HepG2 (cell line): ENCODE measurements around the gene SLC66A3. TPM values are rescaled to one million over a fixed set of nuclear protein-coding genes. Genes with fewer than 3 reads are reported as not detected.
A peak's percentile ranks its signal among the peaks of the same experiment; 100 is the strongest.

Experiments used
- ATAC-seq: fragments of 200-7000 bp; cut with Tn5 transposase; 3 replicates; pipeline ENCODE4 v1.9.1; 2020; ENCODE audit warnings: mild to moderate bottlenecking, moderate library complexity
- BruUV-seq: library from RNA; stranded (reverse); fragments of 400-500 nt; replicated peaks from 2 replicates; lab custom pipeline; 2021; lab: Mats Ljungman, UMichigan
- CTCF ChIA-PET: fragments of 300-600 bp; formaldehyde crosslinking; extraction: SDS; loops from one replicate; lab custom pipeline; 2021; ENCODE audit warnings: low total read pairs, inconsistent platforms, low intra/inter-chr PET ratio; lab: Yijun Ruan, JAX
- POLR2A ChIA-PET: fragments of 350-600 bp; sonication (Branson Sonifier 250); formaldehyde crosslinking; loops from one replicate; lab custom pipeline; 2020; ENCODE audit warnings: antibody characterized with exemption, inconsistent platforms; lab: Yijun Ruan, JAX
- DNase-seq: peaks from one replicate; pipeline ENCODE4 v3.0.0-alpha.2; 2015; ENCODE audit warnings: low spot score
- FAIRE-seq: peaks from 3 replicates; lab custom pipeline; 2011; peaks lifted over from hg19 to GRCh38; lab: Jason Lieb, UNC
- H2AFZ ChIP-seq: one replicate; pipeline ENCODE4 v1.6.1; 2011; ENCODE audit warnings: low read length, inconsistent platforms
- H3K27ac ChIP-seq: fragments of 300-600 bp; 3 replicates; pipeline ENCODE4 v1.8.0; 2011; ENCODE audit warnings: mixed run types, mild to moderate bottlenecking, mixed read lengths, low read length, inconsistent platforms; ENCODE audit not compliant: insufficient read depth; ENCODE audit errors: extremely low read length
- H3K27me3 ChIP-seq, 2 experiments: fragments of 200-600 bp in 1 of 2; 2 replicates in 1 of 2; 3 replicates in 1 of 2; pipeline versions ENCODE4 v1.6.0 to v1.8.0; 2011; ENCODE audit warnings: low read length in 2 of 2, mild to moderate bottlenecking in 2 of 2, moderate library complexity in 2 of 2, inconsistent platforms in 1 of 2; ENCODE audit not compliant: insufficient read depth in 2 of 2, control insufficient read depth in 1 of 2
- H3K36me3 ChIP-seq, 2 experiments: fragments of 200-600 bp in 1 of 2; replicated peaks in 1 of 2; 2 replicates in 1 of 2; 3 replicates in 1 of 2; pipeline versions ENCODE4 v1.5.1 to v1.8.0; 2011; ENCODE audit warnings: low read length in 2 of 2, inconsistent platforms in 1 of 2; ENCODE audit not compliant: insufficient read depth in 2 of 2, control insufficient read depth in 1 of 2
- H3K4me1 ChIP-seq: 2 replicates; pipeline ENCODE4 v1.5.1; 2012; ENCODE audit warnings: low read length, inconsistent platforms; ENCODE audit not compliant: insufficient read depth
- H3K4me2 ChIP-seq: 2 replicates; pipeline ENCODE4 v1.6.0; 2011; ENCODE audit warnings: low read depth, low read length, inconsistent platforms
- H3K4me3 ChIP-seq, 3 experiments: fragments of 200-600 bp in 1 of 3; sonication (generic), shearing (Covaris generic) in 1 of 3; replicated peaks in 1 of 3; 2 replicates each; pipeline ENCODE4 v1.5.1; 2011 to 2016; ENCODE audit warnings: low read length in 3 of 3, inconsistent platforms in 2 of 3, low read depth in 2 of 3, mild to moderate bottlenecking in 2 of 3, control low read depth in 1 of 3, mixed read lengths in 1 of 3; ENCODE audit not compliant: insufficient read depth in 1 of 3
- H3K79me2 ChIP-seq: one replicate; pipeline ENCODE4 v1.6.1; 2011; ENCODE audit warnings: low read length, inconsistent platforms; ENCODE audit not compliant: insufficient read depth
- H3K9ac ChIP-seq: 2 replicates; pipeline ENCODE4 v1.6.0; 2011; ENCODE audit warnings: mild to moderate bottlenecking, low read depth, low read length, inconsistent platforms; ENCODE audit not compliant: insufficient read depth
- H3K9me3 ChIP-seq: 2 replicates; pipeline ENCODE4 v1.5.1; 2012; ENCODE audit warnings: mild to moderate bottlenecking, low read length
- H4K20me1 ChIP-seq: 2 replicates; pipeline ENCODE4 v1.6.0; 2011; ENCODE audit warnings: inconsistent platforms, mild to moderate bottlenecking, low read length, moderate library complexity; ENCODE audit not compliant: insufficient read depth
- CAMTA2 ChIP-seq: sonication (generic); formaldehyde crosslinking; IDR thresholded peaks from 2 replicates; pipeline ENCODE4 v1.4.0; 2020; ENCODE audit warnings: mild to moderate bottlenecking, missing genetic modification reagents, borderline replicate concordance
- HCFC1 ChIP-seq: fragments of 150-350 bp; IDR thresholded peaks from 2 replicates; pipeline ENCODE4 v1.6.1; 2014; ENCODE audit warnings: low read depth, low read length
- HOXA9 ChIP-seq: sonication (generic); formaldehyde crosslinking; IDR thresholded peaks from 2 replicates; pipeline ENCODE4 v1.8.1; 2022; ENCODE audit warnings: missing genetic modification reagents, mild to moderate bottlenecking, moderate library complexity, borderline replicate concordance
- NFE2L2 ChIP-seq: fragments of 150-350 bp; IDR thresholded peaks from 2 replicates; pipeline ENCODE4 v1.6.1; 2014; ENCODE audit warnings: low read length
- POLR2G ChIP-seq: fragments of 200-400 bp; formaldehyde crosslinking; IDR thresholded peaks from 2 replicates; pipeline ENCODE4 v1.6.1; 2018; ENCODE audit warnings: mild to moderate bottlenecking, low read depth, low read length, moderate library complexity
- SATB2 ChIP-seq: sonication (generic); formaldehyde crosslinking; IDR thresholded peaks from 2 replicates; pipeline ENCODE4 v1.5.0; 2020; ENCODE audit warnings: missing genetic modification reagents
- YEATS4 ChIP-seq: sonication (generic); formaldehyde crosslinking; IDR thresholded peaks from 2 replicates; pipeline ENCODE4 v1.4.0; 2020; ENCODE audit warnings: missing genetic modification reagents, borderline replicate concordance
- ZNF256 ChIP-seq: sonication (generic); formaldehyde crosslinking; conservative IDR thresholded peaks from 2 replicates; pipeline ENCODE4 v1.4.0; 2020; ENCODE audit warnings: missing genetic modification reagents
- ZNF34 ChIP-seq: sonication (generic); formaldehyde crosslinking; IDR thresholded peaks from 2 replicates; pipeline ENCODE4 v1.4.0; 2020; ENCODE audit warnings: mild to moderate bottlenecking, missing genetic modification reagents, borderline replicate concordance
- ZNF629 ChIP-seq: sonication (generic); formaldehyde crosslinking; conservative IDR thresholded peaks from 2 replicates; pipeline ENCODE4 v1.5.0; 2020; ENCODE audit warnings: missing genetic modification reagents
- ZNF652 ChIP-seq: IDR thresholded peaks from 2 replicates; pipeline ENCODE4 v1.6.1; 2016; ENCODE audit warnings: low read depth, borderline replicate concordance
- ZNF839 ChIP-seq: sonication (generic); formaldehyde crosslinking; IDR thresholded peaks from 2 replicates; pipeline ENCODE4 v1.4.0; 2020; ENCODE audit warnings: missing genetic modification reagents, mild to moderate bottlenecking, borderline replicate concordance
- ZSCAN12 ChIP-seq: sonication (generic); formaldehyde crosslinking; IDR thresholded peaks from 2 replicates; pipeline ENCODE4 v1.9.0; 2021; ENCODE audit warnings: mild to moderate bottlenecking, missing genetic modification reagents
- WGBS: methylation state at CpG from one replicate; pipeline ENCODE4 v1.1.6; 2017; ENCODE audit warnings: low lambda C conversion rate; 5-methylcytosine and 5-hydroxymethylcytosine counted together
- in situ Hi-C: cut with HindIII; loops from 2 replicates; pipeline ENCODE4 v1.10.0; 2017; ENCODE audit warnings: low pct_unique_long_range_greater_than_20kb; ENCODE audit not compliant: extremely low pct_ligation_motif_present
- intact Hi-C: fragments of 100-400 bp; cut with micrococcal nuclease; formaldehyde crosslinking; loops from one replicate; pipeline ENCODE4 v1.10.0; 2022; ENCODE audit not compliant: unreplicated experiment
- polyA plus RNA-seq, 8 experiments: library from polyadenylated mRNA; depleted of rRNA in 3 of 8; stranded (reverse) in 7 of 8; unstranded in 1 of 8; fragments of >200 nt; fragmentation: Illumina TruSeq in 4 of 8; extraction: Trizol in 4 of 8; gene quantifications; 2 replicates each; pipeline versions ENCODE4 v1.2.1 to v1.2.3, GENCODE V29; 2011 to 2016; ENCODE audit warnings: low read depth in 4 of 8, missing spikeins in 1 of 8, mixed read lengths in 1 of 8; ENCODE audit not compliant: insufficient read depth in 1 of 8
- total RNA-seq, 5 experiments: library from RNA; depleted of rRNA; stranded (reverse); fragments of >200 nt; fragmentation: Illumina TruSeq; extraction: Trizol; gene quantifications; 2 replicates each; pipeline ENCODE4 v1.2.3, GENCODE V29; 2016; ENCODE audit warnings: low read depth in 1 of 5
- TF ChIP-seq, protein P1 (sequence below): sonication (generic); formaldehyde crosslinking; IDR thresholded peaks from 2 replicates; pipeline ENCODE4 v1.4.0; 2020; ENCODE audit warnings: missing genetic modification reagents, borderline replicate concordance
- TF ChIP-seq, protein P2 (sequence below): sonication (generic); formaldehyde crosslinking; IDR thresholded peaks from 2 replicates; pipeline ENCODE4 v1.5.0; 2020; ENCODE audit warnings: missing genetic modification reagents
- TF ChIP-seq, protein P3 (sequence below): sonication (generic); formaldehyde crosslinking; conservative IDR thresholded peaks from 2 replicates; pipeline ENCODE4 v1.5.0; 2020; ENCODE audit warnings: missing genetic modification reagents

Gene SLC66A3
- total and polyA plus RNA-seq, 2 of the 13 experiments (the other 11 are each of a cell fraction or from before 2014, with no cell fraction given): 2.2 to 3.7 TPM

DNA sequence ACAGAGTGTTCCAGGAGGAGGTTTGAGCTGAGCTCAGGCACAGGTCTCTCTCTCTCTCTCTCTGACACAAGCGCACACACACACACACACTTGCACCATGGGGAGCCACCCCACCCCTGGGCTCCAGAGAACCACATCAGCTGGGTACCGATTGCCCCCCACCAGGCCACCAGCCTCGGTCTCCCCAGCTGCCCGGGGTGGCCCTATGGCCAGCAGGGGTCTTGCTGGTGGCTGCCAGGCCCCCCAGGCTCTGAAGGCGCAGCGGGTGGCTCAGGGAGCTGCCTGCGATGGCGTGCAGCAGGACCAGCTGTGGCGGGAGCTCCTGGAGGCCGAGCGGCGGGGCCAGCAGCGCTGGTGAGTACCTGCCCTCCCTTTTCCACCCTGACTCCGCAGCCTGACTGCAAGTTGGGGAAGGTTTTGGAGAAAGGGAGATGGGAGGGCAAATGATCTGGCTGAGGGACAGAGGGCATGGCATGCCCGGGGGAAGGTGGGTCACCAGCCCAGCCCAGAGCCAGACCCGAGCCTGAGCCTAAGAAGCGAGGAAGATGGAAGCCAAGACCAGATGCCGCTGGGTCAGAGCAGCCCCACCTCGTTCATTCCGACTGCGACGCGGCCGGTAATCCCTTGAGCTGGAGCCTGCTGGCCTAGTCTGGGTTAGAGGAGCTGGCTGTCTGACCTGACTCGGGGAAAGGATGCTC, 21.9 kb upstream of the SLC66A3 start:
- intact Hi-C loops: loop anchor here (1.0 to 10.0 kb wide), 7 partner anchors 21 to 449 kb away; partner anchors contain the start of genes ROCK2 and SLC66A3
- ChIA-PET POLR2A (interaction anchor here (0.6 to 2.2 kb wide), 11 partner anchors 12 to 1503 kb away, joined by 3 to 19 read pairs (median 6); partner anchors contain the start of genes E2F6, ROCK2, SLC66A3 and YWHAQ), CTCF (interaction anchor here (0.6 to 1.4 kb wide), 7 partner anchors 17 to 549 kb away, joined by 3 to 11 read pairs (median 3); no protein-coding TSS in a partner anchor)
- peak overlapping the region; percentile 60 to 85 (median 64) for H3K4me3 ChIP-seq
- no TSS peak for BruUV-seq
- H3K79me2 ChIP-seq: no peaks in the 10 kb centered on the region
- in situ Hi-C loops: loop anchor here (5.0 to 10.0 kb wide), 2 partner anchors 314 to 451 kb away; no protein-coding TSS in a partner anchor
- 2% methylated on average over 13 of the region's 25 CpGs for WGBS
- no peak for DNase-seq
- no peak for FAIRE-seq
- H3K4me1 ChIP-seq: peaks cover 55% of the 10 kb centered on the region
- H3K27me3 ChIP-seq: peaks cover 2 to 22% of the 10 kb centered on the region in 2 experiments; a peak in 3 of 5 replicates
- ATAC-seq: peak; percentile 67
- no peak overlapping the region for H2AFZ ChIP-seq
- no peak overlapping the region for H3K27ac ChIP-seq
- H3K36me3 ChIP-seq: no peaks in the 10 kb centered on the region
- peak overlapping the region; percentile 99 for H3K4me2 ChIP-seq
- no peaks in the 10 kb centered on the region for H4K20me1 ChIP-seq
- H3K9ac ChIP-seq: peak overlapping the region; percentile 52
- H3K9me3 ChIP-seq: no peaks in the 10 kb centered on the region
- TF ChIP-seq YEATS4 (CRISPR knock-in tag) (no peak), HOXA9 (CRISPR knock-in tag) (no peak), ZNF839 (CRISPR knock-in tag) (0 out of 2 replicates have a peak, but pooled peaks have one; percentile 27), ZNF34 (CRISPR knock-in tag) (0 out of 2 replicates have a peak, but pooled peaks have one; percentile 11), CAMTA2 (CRISPR knock-in tag) (no peak), ZNF629 (CRISPR knock-in tag) (no peak), ZNF256 (CRISPR knock-in tag) (no peak), SATB2 (no peak), HCFC1 (no peak), ZNF652 (CRISPR knock-in tag) (no peak), ZSCAN12 (no peak), POLR2G (no peak), NFE2L2 (no peak)
- TF ChIP-seq, protein P1, sequence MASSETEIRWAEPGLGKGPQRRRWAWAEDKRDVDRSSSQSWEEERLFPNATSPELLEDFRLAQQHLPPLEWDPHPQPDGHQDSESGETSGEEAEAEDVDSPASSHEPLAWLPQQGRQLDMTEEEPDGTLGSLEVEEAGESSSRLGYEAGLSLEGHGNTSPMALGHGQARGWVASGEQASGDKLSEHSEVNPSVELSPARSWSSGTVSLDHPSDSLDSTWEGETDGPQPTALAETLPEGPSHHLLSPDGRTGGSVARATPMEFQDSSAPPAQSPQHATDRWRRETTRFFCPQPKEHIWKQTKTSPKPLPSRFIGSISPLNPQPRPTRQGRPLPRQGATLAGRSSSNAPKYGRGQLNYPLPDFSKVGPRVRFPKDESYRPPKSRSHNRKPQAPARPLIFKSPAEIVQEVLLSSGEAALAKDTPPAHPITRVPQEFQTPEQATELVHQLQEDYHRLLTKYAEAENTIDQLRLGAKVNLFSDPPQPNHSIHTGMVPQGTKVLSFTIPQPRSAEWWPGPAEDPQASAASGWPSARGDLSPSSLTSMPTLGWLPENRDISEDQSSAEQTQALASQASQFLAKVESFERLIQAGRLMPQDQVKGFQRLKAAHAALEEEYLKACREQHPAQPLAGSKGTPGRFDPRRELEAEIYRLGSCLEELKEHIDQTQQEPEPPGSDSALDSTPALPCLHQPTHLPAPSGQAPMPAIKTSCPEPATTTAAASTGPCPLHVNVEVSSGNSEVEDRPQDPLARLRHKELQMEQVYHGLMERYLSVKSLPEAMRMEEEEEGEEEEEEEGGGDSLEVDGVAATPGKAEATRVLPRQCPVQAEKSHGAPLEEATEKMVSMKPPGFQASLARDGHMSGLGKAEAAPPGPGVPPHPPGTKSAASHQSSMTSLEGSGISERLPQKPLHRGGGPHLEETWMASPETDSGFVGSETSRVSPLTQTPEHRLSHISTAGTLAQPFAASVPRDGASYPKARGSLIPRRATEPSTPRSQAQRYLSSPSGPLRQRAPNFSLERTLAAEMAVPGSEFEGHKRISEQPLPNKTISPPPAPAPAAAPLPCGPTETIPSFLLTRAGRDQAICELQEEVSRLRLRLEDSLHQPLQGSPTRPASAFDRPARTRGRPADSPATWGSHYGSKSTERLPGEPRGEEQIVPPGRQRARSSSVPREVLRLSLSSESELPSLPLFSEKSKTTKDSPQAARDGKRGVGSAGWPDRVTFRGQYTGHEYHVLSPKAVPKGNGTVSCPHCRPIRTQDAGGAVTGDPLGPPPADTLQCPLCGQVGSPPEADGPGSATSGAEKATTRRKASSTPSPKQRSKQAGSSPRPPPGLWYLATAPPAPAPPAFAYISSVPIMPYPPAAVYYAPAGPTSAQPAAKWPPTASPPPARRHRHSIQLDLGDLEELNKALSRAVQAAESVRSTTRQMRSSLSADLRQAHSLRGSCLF (CRISPR knock-in tag): no peak
- TF ChIP-seq, protein P2, sequence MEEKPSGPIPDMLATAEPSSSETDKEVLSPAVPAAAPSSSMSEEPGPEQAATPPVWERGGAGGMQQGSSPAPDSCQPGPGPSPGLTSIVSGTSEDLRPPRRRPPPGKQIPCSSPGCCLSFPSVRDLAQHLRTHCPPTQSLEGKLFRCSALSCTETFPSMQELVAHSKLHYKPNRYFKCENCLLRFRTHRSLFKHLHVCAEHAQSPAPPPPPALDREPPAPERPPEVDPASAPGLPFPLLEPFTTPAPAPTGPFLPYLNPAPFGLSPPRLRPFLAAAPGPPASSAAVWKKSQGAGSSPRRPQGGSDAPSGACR: no peak
- TF ChIP-seq, protein P3, sequence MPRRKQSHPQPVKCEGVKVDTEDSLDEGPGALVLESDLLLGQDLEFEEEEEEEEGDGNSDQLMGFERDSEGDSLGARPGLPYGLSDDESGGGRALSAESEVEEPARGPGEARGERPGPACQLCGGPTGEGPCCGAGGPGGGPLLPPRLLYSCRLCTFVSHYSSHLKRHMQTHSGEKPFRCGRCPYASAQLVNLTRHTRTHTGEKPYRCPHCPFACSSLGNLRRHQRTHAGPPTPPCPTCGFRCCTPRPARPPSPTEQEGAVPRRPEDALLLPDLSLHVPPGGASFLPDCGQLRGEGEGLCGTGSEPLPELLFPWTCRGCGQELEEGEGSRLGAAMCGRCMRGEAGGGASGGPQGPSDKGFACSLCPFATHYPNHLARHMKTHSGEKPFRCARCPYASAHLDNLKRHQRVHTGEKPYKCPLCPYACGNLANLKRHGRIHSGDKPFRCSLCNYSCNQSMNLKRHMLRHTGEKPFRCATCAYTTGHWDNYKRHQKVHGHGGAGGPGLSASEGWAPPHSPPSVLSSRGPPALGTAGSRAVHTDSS (CRISPR knock-in tag): no peak
